Esophagus muscularis mucosa (tissue), 3 donors: Measurements from ENCODE around the gene HHIP.

Experiments used
- POLR2A ChIP-seq: fragments of 450-650 bp; IDR thresholded peaks from one replicate; pipeline ENCODE4 v1.6.1; 2017; ENCODE audit warnings: antibody characterized with exemption, moderate library complexity, mild to moderate bottlenecking, low read depth
- TF ChIP-seq, protein P1 (sequence below), 3 experiments: fragments of 200-600 bp in 2 of 3; fragments of 450-650 bp in 1 of 3; sonication (generic) in 2 of 3; IDR thresholded peaks; one replicate each; pipeline ENCODE4 v1.5.1; 2017 to 2019; ENCODE audit warnings: antibody characterized with exemption in 3 of 3, mild to moderate bottlenecking in 2 of 3, moderate library complexity in 1 of 3

- TF ChIP-seq, protein P1, sequence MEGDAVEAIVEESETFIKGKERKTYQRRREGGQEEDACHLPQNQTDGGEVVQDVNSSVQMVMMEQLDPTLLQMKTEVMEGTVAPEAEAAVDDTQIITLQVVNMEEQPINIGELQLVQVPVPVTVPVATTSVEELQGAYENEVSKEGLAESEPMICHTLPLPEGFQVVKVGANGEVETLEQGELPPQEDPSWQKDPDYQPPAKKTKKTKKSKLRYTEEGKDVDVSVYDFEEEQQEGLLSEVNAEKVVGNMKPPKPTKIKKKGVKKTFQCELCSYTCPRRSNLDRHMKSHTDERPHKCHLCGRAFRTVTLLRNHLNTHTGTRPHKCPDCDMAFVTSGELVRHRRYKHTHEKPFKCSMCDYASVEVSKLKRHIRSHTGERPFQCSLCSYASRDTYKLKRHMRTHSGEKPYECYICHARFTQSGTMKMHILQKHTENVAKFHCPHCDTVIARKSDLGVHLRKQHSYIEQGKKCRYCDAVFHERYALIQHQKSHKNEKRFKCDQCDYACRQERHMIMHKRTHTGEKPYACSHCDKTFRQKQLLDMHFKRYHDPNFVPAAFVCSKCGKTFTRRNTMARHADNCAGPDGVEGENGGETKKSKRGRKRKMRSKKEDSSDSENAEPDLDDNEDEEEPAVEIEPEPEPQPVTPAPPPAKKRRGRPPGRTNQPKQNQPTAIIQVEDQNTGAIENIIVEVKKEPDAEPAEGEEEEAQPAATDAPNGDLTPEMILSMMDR (IDR thresholded peaks at IDR 0.05), result peak in 2 of 3 experiments; percentile 29 to 37
- TF ChIP-seq POLR2A, result no peak
Observed at GRCh38 chr4:144787365-144788258, 141.7 kb downstream of the HHIP start.
